Kidney capillary endothelial cell (primary cell): Measurements from ENCODE around the gene HSCB.
"Not testable (repeated sequence)": the region's sequence is repeated elsewhere in the genome, so short reads cannot be mapped to it uniquely, and the experiment has no call there.

Source experiments
- DNase-seq: peaks from one replicate; pipeline ENCODE4 v3.0.0-alpha.2; 2018; ENCODE audit warnings: low spot score

Gene HSCB

DNA sequence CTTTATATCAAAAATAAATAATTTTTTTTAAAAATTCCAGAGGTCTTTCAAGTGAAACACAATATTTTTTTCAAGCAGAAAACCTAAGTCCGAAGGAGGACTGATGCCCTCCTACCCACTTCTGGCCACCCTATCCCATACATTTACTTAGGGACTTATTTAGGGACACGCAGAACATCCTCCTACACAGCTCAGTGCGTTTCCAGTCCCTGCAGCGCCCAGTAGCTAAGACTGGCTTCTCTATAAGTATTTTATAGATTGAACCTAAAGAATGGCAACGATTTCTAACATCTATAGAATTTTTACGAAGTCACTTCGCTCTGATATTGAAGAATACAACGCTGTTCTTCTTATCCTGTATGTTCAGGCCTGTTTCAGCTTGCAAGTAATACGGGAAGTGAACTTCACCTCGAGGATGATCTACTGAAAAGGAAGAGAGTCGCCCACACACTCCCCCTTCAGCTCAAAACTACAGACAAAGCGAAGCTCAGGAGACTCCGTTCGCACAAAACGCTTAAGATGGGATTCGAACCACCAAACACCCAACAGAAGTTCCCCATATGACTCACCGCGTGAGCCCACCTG is 547 bp upstream of the HSCB start:
- no peak for DNase-seq

- DNase-seq, result no peak
These were observed 723 bp downstream of the HSCB start for GRCh38 chr22:28742562-28742962.

GRCh38 chr22:28743852-28744251 is 2.0 kb downstream of the HSCB start:
- no peak for DNase-seq

DNA sequence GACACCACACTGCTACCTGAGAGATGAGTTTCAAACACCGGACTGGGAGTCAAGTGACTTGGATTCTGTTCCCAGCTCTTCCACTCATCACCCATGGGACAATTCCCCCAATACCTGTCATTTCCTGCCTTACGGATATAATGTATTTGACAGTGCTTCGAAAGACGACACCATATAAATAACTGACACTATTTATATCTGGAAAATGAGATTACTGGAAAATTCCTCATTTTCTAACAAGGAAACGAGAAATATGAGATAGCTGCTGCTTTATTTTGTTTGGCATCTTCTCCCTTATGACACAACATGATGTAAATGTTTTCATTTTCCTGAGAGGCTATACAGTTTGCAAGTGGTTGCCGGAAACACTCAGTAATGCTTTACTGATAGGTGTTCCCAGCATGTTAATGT is 8.6 kb downstream of the HSCB start:
- DNase-seq, result peak; percentile 44

- DNase-seq, result not testable (repeated sequence)
These were observed 12.7 kb downstream of the HSCB start for GRCh38 chr22:28754512-28754911.

GRCh38 chr22:28759861-28760560 is 18.2 kb downstream of the HSCB start:
- DNase-seq, result no peak

GRCh38 chr22:28761449-28761755 is 19.6 kb downstream of the HSCB start:
- DNase-seq, result no peak

DNA sequence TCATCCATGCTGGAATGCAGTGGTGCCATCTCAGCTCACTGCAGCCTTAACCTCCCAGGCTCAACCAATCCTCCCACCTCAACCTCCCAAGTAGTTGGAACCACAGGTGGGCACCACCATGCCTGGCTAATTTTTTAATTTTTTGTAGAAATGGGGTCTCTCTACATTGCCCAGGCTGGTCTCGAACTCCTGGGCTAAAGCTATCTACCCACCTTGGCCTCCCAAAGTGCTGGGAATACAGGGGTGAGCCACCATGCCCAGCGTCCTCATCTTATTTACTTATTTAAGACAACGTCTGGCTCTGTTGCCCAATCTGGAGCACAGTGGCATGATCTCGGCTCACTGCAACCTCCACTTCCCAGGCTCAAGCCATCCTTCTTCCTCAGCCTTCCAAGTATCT is 20.2 kb downstream of the HSCB start:
- not testable (repeated sequence) for DNase-seq

GRCh38 chr22:28766628-28767027 is 24.8 kb downstream of the HSCB start:
- no peak for DNase-seq

DNA sequence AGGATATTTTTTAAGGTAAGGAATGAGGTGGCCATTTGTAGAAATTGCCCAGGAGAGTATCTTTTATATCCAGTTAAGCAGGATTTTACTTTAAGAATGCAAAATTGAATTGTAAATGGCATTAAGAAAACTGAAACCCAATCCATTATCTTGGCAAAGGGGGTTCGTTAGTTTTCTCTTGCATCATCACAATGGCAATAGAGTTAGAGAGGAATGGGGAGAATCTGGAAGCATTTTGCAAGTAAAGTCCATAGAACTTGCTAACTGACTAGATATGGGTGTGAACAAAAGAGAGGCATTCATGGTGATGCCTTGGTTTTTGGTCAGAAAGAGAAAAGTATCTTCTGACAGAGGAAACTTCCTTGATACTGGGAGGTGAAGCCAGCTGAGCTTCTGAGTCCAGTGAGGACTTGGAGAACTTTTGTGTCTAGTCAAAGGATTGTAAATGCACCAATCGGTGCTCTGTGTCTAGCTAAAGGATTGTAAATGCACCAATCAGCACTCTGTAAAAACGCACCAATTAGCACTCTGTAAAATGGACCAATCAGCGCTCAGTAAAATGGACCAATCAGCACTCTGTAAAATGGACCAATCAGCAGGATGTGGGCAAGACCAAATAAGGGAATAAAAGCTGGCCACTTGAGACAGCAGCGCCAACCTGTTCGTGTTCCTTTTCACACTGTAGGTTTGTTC is 27.0 kb downstream of the HSCB start:
- DNase-seq, result no peak

GRCh38 chr22:28769394-28770085 is 27.7 kb downstream of the HSCB start:
- no peak for DNase-seq

- no peak for DNase-seq
These were observed 29.5 kb downstream of the HSCB start for GRCh38 chr22:28771195-28771791.

DNA sequence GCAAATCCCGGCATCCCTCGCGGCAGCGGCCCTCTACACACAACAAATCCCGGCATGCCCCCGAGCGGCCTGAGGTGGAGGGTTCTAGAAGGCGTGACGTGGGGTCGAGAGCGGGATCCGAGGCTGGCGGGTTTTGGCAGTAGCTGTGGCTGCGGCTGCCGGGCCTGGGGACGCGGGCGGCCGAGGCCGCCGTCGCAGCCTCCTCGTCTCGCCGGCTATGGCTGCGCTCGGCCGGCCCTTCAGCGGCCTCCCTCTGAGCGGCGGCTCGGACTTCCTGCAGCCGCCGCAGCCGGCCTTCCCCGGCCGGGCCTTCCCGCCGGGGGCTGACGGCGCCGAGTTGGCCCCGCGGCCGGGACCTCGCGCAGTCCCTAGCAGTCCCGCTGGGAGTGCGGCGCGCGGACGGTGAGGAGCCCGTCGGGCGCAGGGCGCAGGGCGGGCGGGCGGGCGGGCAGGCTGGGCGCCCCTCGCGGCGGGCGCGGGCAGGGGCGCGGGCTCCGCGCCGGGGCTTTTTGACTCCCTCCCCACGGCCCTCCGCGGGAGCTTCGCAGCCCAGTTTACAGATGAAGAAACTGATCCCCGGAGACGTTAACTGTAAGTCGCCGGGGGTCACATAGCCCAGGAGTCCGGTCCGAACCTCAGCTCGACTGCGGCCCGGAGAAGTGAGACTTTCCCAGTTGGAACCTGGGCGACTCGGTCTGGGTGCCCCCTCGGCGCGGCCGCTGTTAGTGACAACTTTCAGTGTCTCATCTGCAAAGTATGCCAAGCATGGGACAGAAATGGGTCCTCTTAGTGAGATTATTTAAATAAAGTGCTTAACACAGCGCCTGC is 31.0 kb downstream of the HSCB start, which contains the start of gene CCDC117:
Gene CCDC117 (plus strand): TSS at position 63 of the 828 bp plus-strand sequence. CDS start 155 bp downstream, at position 218.
- peak; percentile 88 for DNase-seq

GRCh38 chr22:28773461-28773867 is 31.6 kb downstream of the HSCB start:
- DNase-seq, result no peak

DNA sequence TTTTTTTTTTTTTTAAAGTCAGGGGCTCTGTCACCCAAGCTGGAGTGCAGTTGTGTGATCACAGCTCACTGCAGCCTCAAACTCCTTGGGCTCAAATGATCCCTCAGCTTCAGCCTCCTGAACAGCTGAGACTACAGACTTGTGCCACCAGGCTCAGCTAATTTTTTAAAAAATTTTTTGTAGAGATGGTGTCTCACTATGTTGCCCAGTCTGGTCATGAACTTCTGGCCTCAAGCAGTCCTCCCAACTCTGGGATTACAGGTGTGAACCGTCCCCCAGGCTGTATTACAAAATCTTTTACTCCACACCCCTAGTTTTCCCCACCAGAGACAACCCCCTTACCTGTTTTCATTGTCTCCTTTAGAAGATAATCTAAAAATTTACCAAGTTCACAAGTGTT is 32.5 kb downstream of the HSCB start:
- DNase-seq, result no peak

- DNase-seq, result no peak
These were observed 38.0 kb downstream of the HSCB start for GRCh38 chr22:28779833-28780232.

DNA sequence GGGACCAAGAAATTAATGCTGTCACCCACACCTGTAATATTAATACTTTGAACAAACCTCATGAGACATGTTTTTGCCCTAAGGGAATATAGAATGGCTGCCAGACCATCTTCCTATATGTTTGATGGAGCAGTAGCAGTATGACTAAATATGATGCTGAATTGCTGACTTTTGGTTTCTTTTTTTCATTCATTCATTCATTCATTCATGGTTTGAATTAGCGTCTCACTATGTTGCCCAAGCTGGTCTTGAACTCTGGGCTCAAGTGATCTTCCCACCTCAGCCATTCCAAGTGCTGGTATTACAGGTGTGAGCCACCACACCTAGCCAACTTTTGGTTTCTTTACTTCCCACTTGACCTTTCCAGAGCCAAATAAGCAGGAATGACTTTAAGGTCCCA is 38.5 kb downstream of the HSCB start:
- no peak for DNase-seq

DNA sequence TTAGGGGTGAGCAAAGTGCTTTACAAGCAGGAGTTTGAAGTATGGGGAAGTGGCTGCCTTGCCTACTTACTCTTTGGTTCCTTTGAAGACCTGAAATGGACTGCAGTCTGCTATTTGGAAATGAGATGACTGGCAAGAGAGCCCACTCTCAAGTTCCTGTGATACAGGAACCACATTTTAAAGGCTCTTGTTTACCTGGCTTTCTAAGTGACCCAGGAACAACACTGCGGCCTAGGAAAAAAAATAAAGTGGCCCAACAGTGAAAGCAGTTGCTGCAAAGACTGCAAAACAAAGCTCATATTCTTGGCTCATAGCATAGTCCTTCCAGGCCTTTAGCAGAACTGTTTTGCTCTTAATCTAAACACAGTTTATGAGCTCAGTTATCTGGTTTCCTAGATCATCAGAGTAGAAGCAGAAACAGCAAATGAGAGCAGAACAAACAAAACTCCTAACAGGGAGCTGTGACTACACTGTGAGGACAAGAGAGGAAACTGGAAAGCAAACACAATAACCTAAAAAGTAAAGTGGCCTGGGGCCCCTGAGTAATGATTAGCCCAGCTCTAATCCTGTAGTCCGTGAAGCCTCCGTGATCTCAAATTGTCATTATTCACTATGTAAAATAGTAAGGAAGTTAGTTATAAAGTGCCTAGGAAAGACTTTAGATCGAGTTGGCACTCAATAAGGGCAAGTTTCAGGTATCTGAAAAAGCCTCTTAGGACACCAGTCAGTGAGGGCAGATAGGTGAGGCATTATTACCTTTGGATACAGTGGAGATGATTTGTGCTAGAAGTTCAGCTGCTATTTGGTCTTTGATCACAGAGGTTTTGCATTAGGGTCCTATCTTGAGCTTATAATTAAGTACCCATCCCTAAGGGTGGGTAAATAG is 42.2 kb downstream of the HSCB start:
- DNase-seq, result no peak

DNA sequence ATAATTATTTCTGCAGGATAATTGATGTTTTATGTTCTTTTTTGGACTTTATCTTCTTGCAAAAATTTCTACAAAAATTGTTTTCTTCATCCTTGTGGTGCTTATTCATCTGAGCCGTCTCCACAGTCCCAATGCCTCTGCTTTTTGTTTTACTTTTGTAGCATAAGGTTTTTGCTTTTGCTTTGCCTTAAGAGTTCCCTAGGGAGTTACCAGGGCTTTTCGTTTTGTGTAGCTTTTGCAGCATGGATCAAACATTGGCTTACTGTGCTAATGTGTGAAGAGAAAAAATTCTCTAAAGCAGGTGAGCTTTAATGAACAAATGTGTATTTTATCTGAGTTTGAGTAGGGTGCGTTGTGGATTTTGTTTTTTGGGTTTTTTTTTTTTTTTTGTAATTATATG is 46.8 kb downstream of the HSCB start:
- no peak for DNase-seq

DNA sequence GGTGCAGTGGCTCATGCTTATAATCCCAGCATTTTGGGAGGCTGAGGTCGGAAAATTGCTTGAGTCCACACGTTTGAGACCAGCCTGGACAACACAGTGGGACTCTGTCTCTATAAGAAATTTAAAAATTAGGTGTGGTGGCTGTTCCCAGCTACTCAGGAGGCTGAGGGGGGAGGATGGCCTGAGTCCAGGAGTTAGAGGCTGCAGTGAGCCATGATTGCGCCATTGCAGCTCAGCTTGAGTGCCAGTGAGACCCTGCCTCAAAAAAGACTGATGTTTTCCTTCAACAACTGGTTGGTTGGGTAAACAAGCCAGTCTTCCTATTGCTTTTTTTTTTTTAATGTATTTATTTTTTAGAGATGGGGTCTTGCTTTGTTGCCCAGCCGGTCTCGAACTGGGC is 49.3 kb downstream of the HSCB start:
- DNase-seq, result no peak
